GM23338 (cell line): ENCODE results near the gene MYO18B. TPM values are rescaled to one million over a fixed set of nuclear protein-coding genes. Genes with fewer than 3 reads are reported as not detected.

Source experiments
- ATAC-seq: fragments of 200-7000 bp; cut with Tn5 transposase; 3 replicates; pipeline ENCODE4 v1.9.1; 2020
- DNase-seq: peaks from one replicate; pipeline ENCODE4 v3.0.0-alpha.2; 2015; ENCODE audit warnings: low spot score
- H2AFZ ChIP-seq: fragments of 200-600 bp; sonication (generic); 2 replicates; pipeline ENCODE4 v1.8.0; 2016; ENCODE audit warnings: antibody characterized with exemption, mild to moderate bottlenecking, moderate library complexity
- H3F3A ChIP-seq: fragments of 200-600 bp; sonication (generic); replicated peaks from 2 replicates; pipeline ENCODE4 v1.8.0; 2017; ENCODE audit warnings: antibody characterized with exemption, mixed run types, low read depth
- H3K27ac ChIP-seq: fragments of 200-600 bp; sonication (generic); 2 replicates; pipeline ENCODE4 v1.6.1; 2016; ENCODE audit warnings: low read depth
- H3K27me3 ChIP-seq: fragments of 200-600 bp; sonication (generic); 2 replicates; pipeline ENCODE4 v1.8.0; 2016; ENCODE audit warnings: mild to moderate bottlenecking, mixed run types, moderate library complexity; ENCODE audit not compliant: insufficient read depth
- H3K36me3 ChIP-seq: fragments of 200-600 bp; sonication (generic); 2 replicates; pipeline ENCODE4 v1.8.0; 2016; ENCODE audit warnings: mild to moderate bottlenecking; ENCODE audit not compliant: insufficient read depth
- H3K4me1 ChIP-seq: fragments of 200-600 bp; sonication (generic); 2 replicates; pipeline ENCODE4 v1.8.0; 2016; ENCODE audit warnings: mild to moderate bottlenecking, moderate library complexity; ENCODE audit not compliant: insufficient read depth
- H3K4me2 ChIP-seq: fragments of 200-600 bp; sonication (generic); 2 replicates; pipeline ENCODE4 v1.7.1; 2017; ENCODE audit warnings: mixed run types
- H3K4me3 ChIP-seq: fragments of 200-600 bp; sonication (generic); 2 replicates; pipeline ENCODE4 v1.6.1; 2016; ENCODE audit warnings: mixed run types
- H3K79me2 ChIP-seq: fragments of 200-600 bp; sonication (generic); replicated peaks from 2 replicates; pipeline ENCODE4 v1.8.0; 2017; ENCODE audit warnings: mild to moderate bottlenecking; ENCODE audit not compliant: insufficient read depth
- H3K9me2 ChIP-seq: fragments of 200-600 bp; sonication (generic); 2 replicates; pipeline ENCODE4 v1.8.0; 2017; ENCODE audit not compliant: insufficient read depth
- H4K20me1 ChIP-seq: fragments of 200-600 bp; sonication (generic); replicated peaks from 2 replicates; pipeline ENCODE4 v1.8.0; 2017; ENCODE audit warnings: mild to moderate bottlenecking; ENCODE audit not compliant: insufficient read depth
- H3K27ac Mint-ChIP-seq: 2 replicates; pipeline ENCODE4 v1.8.0; 2020; ENCODE audit warnings: inconsistent platforms, mild to moderate bottlenecking, moderate library complexity, mixed read lengths
- H3K27me3 Mint-ChIP-seq: 3 replicates; pipeline ENCODE4 v1.8.0; 2022; ENCODE audit warnings: low read depth, mild to moderate bottlenecking, moderate library complexity, mixed read lengths, inconsistent platforms; ENCODE audit not compliant: insufficient read depth, poor library complexity
- H3K36me3 Mint-ChIP-seq: 3 replicates; pipeline ENCODE4 v1.8.0; 2021; ENCODE audit warnings: low read depth, mild to moderate bottlenecking, inconsistent platforms, moderate library complexity, mixed read lengths
- H3K4me1 Mint-ChIP-seq: 3 replicates; pipeline ENCODE4 v1.8.0; 2020; ENCODE audit warnings: mild to moderate bottlenecking, inconsistent platforms, mixed read lengths
- H3K4me3 Mint-ChIP-seq: 3 replicates; pipeline ENCODE4 v1.8.0; 2021; ENCODE audit warnings: moderate library complexity, mild to moderate bottlenecking, inconsistent platforms, mixed read lengths
- H3K9me3 Mint-ChIP-seq: 3 replicates; pipeline ENCODE4 v1.8.0; 2020; ENCODE audit warnings: moderate library complexity, mild to moderate bottlenecking, inconsistent platforms, mixed read lengths
- CTCF ChIP-seq, 2 experiments: fragments of 200-600 bp in 1 of 2; sonication (generic) in 1 of 2; conservative IDR thresholded peaks; 2 replicates each; pipeline versions ENCODE4 v1.5.1 to v1.6.1; 2016 to 2017; ENCODE audit warnings: antibody characterized with exemption in 2 of 2, low read depth in 2 of 2, mild to moderate bottlenecking in 2 of 2, moderate library complexity in 1 of 2
- ETS1 ChIP-seq: IDR thresholded peaks from 2 replicates; pipeline ENCODE4 v1.6.1; 2016; ENCODE audit warnings: antibody characterized with exemption
- JUNB ChIP-seq: IDR thresholded peaks from one replicate; pipeline ENCODE4 v1.6.1; 2016; ENCODE audit warnings: antibody characterized with exemption; ENCODE audit not compliant: unreplicated experiment
- NANOG ChIP-seq: IDR thresholded peaks from 2 replicates; pipeline ENCODE4 v1.6.1; 2016; ENCODE audit warnings: antibody characterized with exemption, borderline replicate concordance
- POLR2AphosphoS5 ChIP-seq: IDR thresholded peaks from 2 replicates; pipeline ENCODE4 v1.6.1; 2016; ENCODE audit warnings: antibody characterized with exemption, low read depth
- REST ChIP-seq: IDR thresholded peaks from one replicate; pipeline ENCODE4 v1.6.1; 2018; ENCODE audit warnings: antibody characterized with exemption; ENCODE audit not compliant: unreplicated experiment
- STAT1 ChIP-seq: IDR thresholded peaks from one replicate; pipeline ENCODE4 v1.6.1; 2016; ENCODE audit warnings: antibody characterized with exemption; ENCODE audit not compliant: unreplicated experiment
- ZNF331 ChIP-seq: fragments of 250-450 bp; sonication (Bioruptor Pico); IDR thresholded peaks from 2 replicates; pipeline ENCODE4 v1.5.0; 2020; ENCODE audit warnings: low read depth, mild to moderate bottlenecking, moderate library complexity
- ZNF462 ChIP-seq: fragments of 250-450 bp; sonication (Bioruptor Pico); IDR thresholded peaks from 2 replicates; pipeline ENCODE4 v1.5.0; 2020; ENCODE audit warnings: mild to moderate bottlenecking, moderate library complexity
- polyA plus RNA-seq: library from polyadenylated mRNA; unstranded; fragments of >200 nt; fragmentation: Nextera tagmentation; extraction: Ambion mirVana; gene quantifications from 2 replicates; pipeline ENCODE4 v1.2.1, GENCODE V29; 2016
- total RNA-seq: library from RNA; depleted of rRNA; stranded (reverse); fragments of >200 nt; shearing (Covaris generic); gene quantifications from 2 replicates; pipeline ENCODE4 v1.2.3, GENCODE V29; 2014

The MYO18B gene
- total and polyA plus RNA-seq, 2 experiments from 2014 or later: 0.36 to 0.45 TPM

- TF ChIP-seq CTCF (conservative IDR thresholded peaks at IDR 0.05; ENCODE audit: low read depth in 2 of 2): no peak
These were observed 254.7 kb downstream of the MYO18B start (continued) for GRCh38 chr22:25996669-25997068.

GRCh38 chr22:25997886-25998775 is 256.1 kb downstream of the MYO18B start:
- H3K36me3 ChIP-seq: no peaks in the 10 kb centered on the region
- no peaks in the 10 kb centered on the region for H3K79me2 ChIP-seq
- no peak overlapping the region for H3K27ac ChIP-seq
- H3K4me2 ChIP-seq: no peak overlapping the region
- DNase-seq (no peak), ATAC-seq (no peak)
- Mint-ChIP-seq H3K27ac (no peak overlapping the region), H3K36me3 (no peaks in the 10 kb centered on the region), H3K27me3 (peaks cover 4% of the 10 kb centered on the region), H3K9me3 (no peaks in the 10 kb centered on the region), H3K4me3 (no peak overlapping the region), H3K4me1 (peaks cover 10% of the 10 kb centered on the region)
- no peaks in the 10 kb centered on the region for H3F3A ChIP-seq
- no peak overlapping the region for H3K4me3 ChIP-seq
- no peaks in the 10 kb centered on the region for H3K4me1 ChIP-seq
- no peaks in the 10 kb centered on the region for H3K27me3 ChIP-seq
- peaks cover 2% of the 10 kb centered on the region; the same call in 1 of the 2 replicates for H3K9me2 ChIP-seq
- H2AFZ ChIP-seq: no peak overlapping the region
- no peaks in the 10 kb centered on the region for H4K20me1 ChIP-seq
- no peak for TF ChIP-seq STAT1
- TF ChIP-seq NANOG: no peak
- TF ChIP-seq ZNF462 (CRISPR knock-in tag): no peak
- no peak for TF ChIP-seq ETS1
- TF ChIP-seq POLR2AphosphoS5: no peak
- no peak for TF ChIP-seq JUNB
- TF ChIP-seq ZNF331 (CRISPR knock-in tag): no peak
- no peak for TF ChIP-seq REST
